Astrocyte (in vitro differentiated cells and primary cell): ENCODE results near the gene ASMTL.

Experiments used
- CTCF ChIP-seq: IDR thresholded peaks from 2 replicates; pipeline ENCODE4 v1.5.1; 2011; ENCODE audit warnings: low read depth, mild to moderate bottlenecking, inconsistent platforms, low read length, moderate library complexity; ENCODE audit not compliant: insufficient read depth
- EZH2 ChIP-seq: IDR thresholded peaks from 2 replicates; pipeline ENCODE4 v1.6.1; 2012; ENCODE audit warnings: mild to moderate bottlenecking, low read length, inconsistent platforms; ENCODE audit not compliant: insufficient read depth

DNA sequence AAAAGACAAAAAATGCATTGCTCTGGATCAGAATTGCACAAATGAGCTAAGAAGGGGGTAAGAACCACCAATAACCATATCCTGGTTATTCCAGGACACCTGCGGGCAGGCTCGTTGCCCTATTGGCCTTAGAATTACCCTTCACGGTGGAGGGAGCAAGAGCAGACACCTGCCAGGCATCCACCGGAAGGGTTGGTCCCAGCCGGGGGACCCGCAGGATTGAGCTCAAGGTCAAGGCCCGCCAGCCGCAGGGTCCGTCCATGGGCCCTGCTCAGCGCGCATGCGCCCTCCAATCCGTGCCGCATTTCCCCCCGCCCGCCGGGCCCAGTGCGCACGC is 61.4 kb downstream of the ASMTL start:
- TF ChIP-seq EZH2 (no peak), CTCF (no peak)
